22Rv1 (cell line): ENCODE results near the gene XPA.
"Not testable (repeated sequence)": the region's sequence is repeated elsewhere in the genome, so short reads cannot be mapped to it uniquely, and the experiment has no call there.

Experiments used
- CTCF ChIP-seq: fragments of 450-650 bp; IDR thresholded peaks from 2 replicates; pipeline ENCODE4 v1.5.1; 2017; ENCODE audit warnings: mild to moderate bottlenecking
- ZFX ChIP-seq: fragments of 450-650 bp; IDR thresholded peaks from 2 replicates; pipeline ENCODE4 v1.6.1; 2017; ENCODE audit warnings: antibody characterized with exemption, borderline replicate concordance

- TF ChIP-seq CTCF, ZFX: not testable (repeated sequence)
Observed at GRCh38 chr9:97699824-97700223, 2.7 kb upstream of the XPA start.
